ENCODE measurements around the gene CD300H.

GRCh38 chr17:74568106-74568873, 981 bp upstream of the CD300H start:
- TF ChIP-seq CTCF (IDR thresholded peaks at IDR 0.05) (no peak), POLR2AphosphoS5 (IDR thresholded peaks at IDR 0.05; ENCODE audit: low read depth, low read length) (no peak), SIN3A (IDR thresholded peaks at IDR 0.05; ENCODE audit: borderline replicate concordance, insufficient read depth, low read depth, low read length) (no peak), TCF7L2 (IDR thresholded peaks at IDR 0.05; ENCODE audit: low read depth, low read length) (no peak)
